ENCODE results near the gene MLLT10. TPM values are rescaled to one million over a fixed set of nuclear protein-coding genes. Genes with fewer than 3 reads are reported as not detected.

MLLT10 gene
- total RNA-seq, 1 donor from 2014 or later, result 43.3 TPM

DNA sequence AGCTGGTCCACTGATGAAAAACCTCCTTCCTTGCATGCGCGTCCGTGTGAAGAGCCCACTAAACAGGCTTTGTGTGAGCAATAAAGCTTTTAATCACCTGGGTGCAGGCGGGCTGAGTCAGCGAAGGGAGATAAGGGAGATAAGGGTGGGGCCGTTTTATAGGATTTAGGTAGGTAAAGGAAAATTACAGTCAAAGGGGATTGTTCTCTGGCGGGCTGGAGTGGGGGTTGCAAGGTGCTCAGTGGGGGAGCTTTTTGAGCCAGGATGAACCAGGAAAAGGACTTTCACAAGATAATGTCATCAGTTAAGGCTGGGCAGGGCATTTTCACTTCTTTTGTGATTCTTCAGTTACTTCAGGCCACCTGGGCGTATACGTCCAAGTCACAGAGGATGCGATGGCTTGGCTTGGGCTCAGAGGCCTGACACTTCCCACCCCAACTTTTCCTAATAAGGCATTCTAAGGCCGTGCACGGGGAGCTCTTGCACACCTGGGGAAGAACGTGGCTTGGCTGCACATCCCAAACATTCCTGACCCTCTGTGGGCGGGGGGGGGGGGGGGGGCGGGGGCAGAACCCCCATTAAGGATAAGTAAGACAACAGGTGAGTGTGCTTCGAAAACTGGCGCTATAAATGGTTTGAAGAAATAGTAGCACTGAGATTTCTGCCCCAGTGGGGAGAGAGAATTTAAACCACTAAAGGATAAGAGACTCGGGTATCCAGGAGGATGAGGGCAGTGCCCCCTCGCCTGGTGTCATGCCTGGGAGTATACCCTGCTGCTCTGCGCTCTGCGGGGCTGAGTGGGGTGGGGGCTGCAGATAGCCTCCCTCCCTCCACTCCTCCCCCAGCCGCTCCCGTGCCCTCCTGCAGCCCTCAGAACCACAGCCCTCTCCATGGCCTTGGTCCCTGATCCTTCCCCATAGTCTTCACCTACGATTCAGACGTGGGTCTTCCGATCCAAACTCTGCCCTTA lies 217.6 kb downstream of the MLLT10 start:
- Histone ChIP-seq H3K9me3 (ENCODE audit: control insufficient read depth in 3 of 3, low read length in 3 of 3) (no peaks in the 10 kb centered on the region), H3K27me3 (ENCODE audit: control insufficient read depth in 3 of 3, insufficient read depth in 3 of 3, low read length in 3 of 3) (no peaks in the 10 kb centered on the region), H3K36me3 (ENCODE audit: control insufficient read depth in 3 of 3, insufficient read depth in 3 of 3, low read length in 3 of 3) (peaks cover 0 to 7% (median 2%) of the 10 kb centered on the region in 3 donors), H3K4me3 (ENCODE audit: low read length in 3 of 3) (no peak overlapping the region), H3K9ac (ENCODE audit: low read depth in 1 of 3, low read length in 3 of 3) (no peak overlapping the region), H3K27ac (ENCODE audit: low read depth, low read length) (no peak overlapping the region), H3K4me1 (ENCODE audit: control insufficient read depth in 3 of 3, insufficient read depth in 3 of 3, low read length in 3 of 3) (no peaks in the 10 kb centered on the region)

DNA sequence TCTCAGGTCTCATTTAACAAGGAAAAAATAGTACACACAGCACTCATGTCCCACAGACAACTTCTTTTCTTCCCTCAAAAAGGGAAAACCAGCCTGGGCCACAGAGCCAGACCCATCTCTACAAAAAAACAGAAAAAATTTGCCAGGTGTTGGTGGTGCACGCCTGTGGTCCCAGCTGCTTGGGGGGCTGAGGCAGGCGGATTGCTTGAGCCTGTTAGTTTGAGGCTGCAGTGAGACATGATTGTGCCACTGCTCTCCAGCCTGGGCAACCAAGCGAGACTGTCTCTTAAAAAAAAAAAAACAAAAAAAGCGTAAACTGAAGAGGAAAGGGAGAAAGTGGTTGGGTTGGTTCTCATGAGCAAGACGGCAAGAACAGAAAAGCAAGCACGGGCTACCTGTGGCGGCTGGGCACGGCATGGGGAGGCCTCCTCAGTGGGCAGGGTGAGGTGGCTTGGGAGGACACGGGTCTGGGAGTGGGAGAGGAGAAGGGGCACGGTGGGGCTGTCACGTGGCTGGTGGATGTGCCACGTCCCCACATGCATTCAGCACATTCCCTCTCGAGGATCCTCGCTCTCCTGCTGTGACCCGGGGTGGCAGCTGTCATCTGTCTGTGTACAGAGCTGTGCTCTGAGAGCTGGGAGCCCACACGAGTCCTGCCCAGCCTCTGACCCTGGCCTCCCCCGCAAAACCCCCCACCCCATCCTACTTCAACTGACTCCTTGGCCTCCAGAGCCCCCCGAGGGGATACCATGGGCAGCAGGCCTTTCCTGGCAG lies 219.7 kb downstream of the MLLT10 start:
- H3K4me3 ChIP-seq (ENCODE audit: low read length in 3 of 3), result no peak overlapping the region
- H3K9me3 ChIP-seq (ENCODE audit: control insufficient read depth in 3 of 3, low read length in 3 of 3), result no peaks in the 10 kb centered on the region
- H3K36me3 ChIP-seq (ENCODE audit: control insufficient read depth in 3 of 3, insufficient read depth in 3 of 3, low read length in 3 of 3), result peaks cover 0 to 10% (median 7%) of the 10 kb centered on the region in 3 donors
- H3K27me3 ChIP-seq (ENCODE audit: control insufficient read depth in 3 of 3, insufficient read depth in 3 of 3, low read length in 3 of 3), result no peaks in the 10 kb centered on the region
- no peak overlapping the region for H3K9ac ChIP-seq (ENCODE audit: low read depth in 1 of 3, low read length in 3 of 3)
- H3K27ac ChIP-seq (ENCODE audit: low read depth, low read length), result no peak overlapping the region
- H3K4me1 ChIP-seq (ENCODE audit: control insufficient read depth in 3 of 3, insufficient read depth in 3 of 3, low read length in 3 of 3), result no peaks in the 10 kb centered on the region

DNA sequence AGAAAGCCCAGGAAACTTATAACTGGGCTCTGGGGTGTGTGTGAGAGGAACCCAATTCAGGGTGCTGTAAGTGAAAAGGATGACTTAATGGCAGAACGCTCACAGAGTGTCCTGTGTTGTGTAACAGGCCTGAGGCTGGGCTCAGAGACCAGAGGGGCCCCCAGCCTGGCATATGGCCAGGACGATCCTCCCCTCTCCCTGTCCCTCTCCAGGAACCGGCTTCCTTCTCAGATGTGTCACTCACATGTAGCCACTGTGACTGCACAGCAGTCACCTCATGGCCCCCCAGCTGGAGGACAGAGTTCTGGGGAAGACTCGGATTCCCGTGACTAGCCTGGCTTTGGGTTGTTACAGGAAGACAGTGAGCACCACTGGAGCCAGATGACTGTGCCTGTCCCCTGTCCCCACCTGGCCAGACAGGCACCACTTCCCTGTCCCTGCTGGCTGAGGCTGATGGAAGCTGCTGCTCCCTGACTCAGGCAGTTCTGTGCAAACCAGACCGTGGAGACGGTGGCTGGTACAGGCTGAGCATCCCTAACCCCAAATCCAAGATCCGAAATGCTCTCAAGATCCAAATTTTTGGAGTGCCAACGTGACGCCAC lies 220.5 kb downstream of the MLLT10 start:
- H3K27me3 ChIP-seq (ENCODE audit: control insufficient read depth in 3 of 3, insufficient read depth in 3 of 3, low read length in 3 of 3), result no peaks in the 10 kb centered on the region
- peaks cover 3 to 16% (median 8%) of the 10 kb centered on the region in 3 donors for H3K36me3 ChIP-seq (ENCODE audit: control insufficient read depth in 3 of 3, insufficient read depth in 3 of 3, low read length in 3 of 3)
- no peaks in the 10 kb centered on the region for H3K9me3 ChIP-seq (ENCODE audit: control insufficient read depth in 3 of 3, low read length in 3 of 3)
- no peak overlapping the region for H3K9ac ChIP-seq (ENCODE audit: low read depth in 1 of 3, low read length in 3 of 3)
- H3K27ac ChIP-seq (ENCODE audit: low read depth, low read length), result no peak overlapping the region
- no peak overlapping the region for H3K4me3 ChIP-seq (ENCODE audit: low read length in 3 of 3)
- no peaks in the 10 kb centered on the region for H3K4me1 ChIP-seq (ENCODE audit: control insufficient read depth in 3 of 3, insufficient read depth in 3 of 3, low read length in 3 of 3)

DNA sequence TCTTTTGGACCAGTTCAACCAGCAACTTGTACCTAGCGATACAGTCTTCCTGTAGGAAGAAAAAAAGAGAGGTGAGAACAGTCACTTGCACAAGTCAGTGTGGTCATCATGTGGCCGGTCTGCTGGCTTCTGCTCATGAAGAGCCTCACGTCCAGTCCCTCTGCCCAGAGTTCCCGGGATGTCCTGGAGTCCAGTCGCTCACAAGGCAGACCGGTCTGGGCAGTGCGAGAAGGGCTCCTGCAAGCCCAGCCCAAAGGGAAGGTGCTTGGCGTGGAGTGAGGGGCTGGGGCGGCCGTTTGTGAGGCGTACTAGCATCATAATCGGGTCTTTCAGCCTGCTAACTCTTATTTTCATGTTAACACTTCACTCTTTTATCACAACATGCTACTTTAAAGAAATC lies 222.7 kb downstream of the MLLT10 start:
- H3K4me3 ChIP-seq (ENCODE audit: low read length in 3 of 3), result no peak overlapping the region
- H3K27ac ChIP-seq (ENCODE audit: low read depth, low read length), result no peak overlapping the region
- H3K9ac ChIP-seq (ENCODE audit: low read depth in 1 of 3, low read length in 3 of 3), result no peak overlapping the region
- H3K36me3 ChIP-seq (ENCODE audit: control insufficient read depth in 3 of 3, insufficient read depth in 3 of 3, low read length in 3 of 3), result peaks cover 3 to 19% (median 8%) of the 10 kb centered on the region in 3 donors
- H3K4me1 ChIP-seq (ENCODE audit: control insufficient read depth in 3 of 3, insufficient read depth in 3 of 3, low read length in 3 of 3), result no peaks in the 10 kb centered on the region
- no peaks in the 10 kb centered on the region for H3K9me3 ChIP-seq (ENCODE audit: control insufficient read depth in 3 of 3, low read length in 3 of 3)
- H3K27me3 ChIP-seq (ENCODE audit: control insufficient read depth in 3 of 3, insufficient read depth in 3 of 3, low read length in 3 of 3), result no peaks in the 10 kb centered on the region

DNA sequence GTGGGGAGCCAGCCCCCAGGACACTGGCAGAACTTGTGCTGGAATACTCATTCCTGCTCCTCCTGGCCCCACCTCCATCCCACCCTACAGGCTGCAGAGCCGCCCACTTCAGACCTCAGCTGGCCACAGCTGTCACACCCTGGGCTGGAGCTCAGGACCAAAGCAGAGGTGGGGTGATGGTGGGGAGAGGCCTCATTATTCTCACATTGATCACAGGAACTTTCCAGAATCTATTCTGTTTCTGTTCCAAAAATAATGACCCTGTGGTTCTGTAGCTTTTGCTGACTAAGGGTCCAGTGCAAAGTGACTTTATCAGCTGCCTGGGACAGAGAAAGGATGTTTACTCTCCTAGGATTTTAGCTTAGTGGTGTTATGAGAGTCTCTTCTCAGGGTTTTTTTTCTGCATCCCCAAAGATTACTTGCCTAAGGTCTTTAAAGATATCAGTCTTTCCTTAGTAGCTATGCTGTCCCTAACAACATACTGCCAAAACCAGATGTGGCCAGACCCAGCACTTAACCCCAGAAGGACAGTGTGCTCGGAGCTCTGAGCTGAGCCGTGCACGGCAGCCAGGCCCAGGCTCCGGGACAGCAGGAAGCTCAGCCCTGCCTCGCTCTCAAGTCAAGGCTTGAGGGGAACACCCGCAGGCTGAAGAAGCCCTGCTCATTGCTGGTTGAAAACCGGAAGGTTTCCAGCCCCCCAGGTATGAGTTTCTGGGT lies 223.3 kb downstream of the MLLT10 start:
- H3K9me3 ChIP-seq (ENCODE audit: control insufficient read depth in 3 of 3, low read length in 3 of 3), result no peaks in the 10 kb centered on the region
- no peak overlapping the region for H3K4me3 ChIP-seq (ENCODE audit: low read length in 3 of 3)
- peaks cover 3 to 19% (median 8%) of the 10 kb centered on the region in 3 donors for H3K36me3 ChIP-seq (ENCODE audit: control insufficient read depth in 3 of 3, insufficient read depth in 3 of 3, low read length in 3 of 3)
- no peaks in the 10 kb centered on the region for H3K4me1 ChIP-seq (ENCODE audit: control insufficient read depth in 3 of 3, insufficient read depth in 3 of 3, low read length in 3 of 3)
- no peaks in the 10 kb centered on the region for H3K27me3 ChIP-seq (ENCODE audit: control insufficient read depth in 3 of 3, insufficient read depth in 3 of 3, low read length in 3 of 3)
- H3K27ac ChIP-seq (ENCODE audit: low read depth, low read length), result no peak overlapping the region
- H3K9ac ChIP-seq (ENCODE audit: low read depth in 1 of 3, low read length in 3 of 3), result no peak overlapping the region

DNA sequence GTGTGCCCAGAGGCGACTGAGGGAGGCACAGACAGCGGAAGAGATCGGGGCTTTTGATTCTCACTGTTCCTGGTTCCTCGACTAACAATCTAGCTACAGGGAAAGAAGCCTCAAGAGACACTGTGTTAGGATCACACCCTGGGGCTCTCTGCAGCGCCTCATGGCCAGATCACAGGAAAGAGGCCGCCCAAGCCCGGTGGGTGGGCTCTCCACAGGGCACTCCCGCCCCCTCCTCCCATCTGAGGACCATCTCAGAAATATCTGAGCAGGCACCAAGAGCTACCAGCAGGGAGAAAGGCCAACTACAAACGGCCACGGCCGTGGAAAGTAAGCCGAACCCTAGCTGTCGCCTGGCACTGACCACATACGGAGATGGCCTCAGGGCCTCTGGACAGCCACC lies 224.2 kb downstream of the MLLT10 start:
- no peak overlapping the region for H3K9ac ChIP-seq (ENCODE audit: low read depth in 1 of 3, low read length in 3 of 3)
- H3K36me3 ChIP-seq (ENCODE audit: control insufficient read depth in 3 of 3, insufficient read depth in 3 of 3, low read length in 3 of 3), result peaks cover 3 to 19% (median 8%) of the 10 kb centered on the region in 3 donors
- H3K27ac ChIP-seq (ENCODE audit: low read depth, low read length), result no peak overlapping the region
- no peak overlapping the region for H3K4me3 ChIP-seq (ENCODE audit: low read length in 3 of 3)
- H3K27me3 ChIP-seq (ENCODE audit: control insufficient read depth in 3 of 3, insufficient read depth in 3 of 3, low read length in 3 of 3), result no peaks in the 10 kb centered on the region
- H3K9me3 ChIP-seq (ENCODE audit: control insufficient read depth in 3 of 3, low read length in 3 of 3), result no peaks in the 10 kb centered on the region
- H3K4me1 ChIP-seq (ENCODE audit: control insufficient read depth in 3 of 3, insufficient read depth in 3 of 3, low read length in 3 of 3), result no peaks in the 10 kb centered on the region

DNA sequence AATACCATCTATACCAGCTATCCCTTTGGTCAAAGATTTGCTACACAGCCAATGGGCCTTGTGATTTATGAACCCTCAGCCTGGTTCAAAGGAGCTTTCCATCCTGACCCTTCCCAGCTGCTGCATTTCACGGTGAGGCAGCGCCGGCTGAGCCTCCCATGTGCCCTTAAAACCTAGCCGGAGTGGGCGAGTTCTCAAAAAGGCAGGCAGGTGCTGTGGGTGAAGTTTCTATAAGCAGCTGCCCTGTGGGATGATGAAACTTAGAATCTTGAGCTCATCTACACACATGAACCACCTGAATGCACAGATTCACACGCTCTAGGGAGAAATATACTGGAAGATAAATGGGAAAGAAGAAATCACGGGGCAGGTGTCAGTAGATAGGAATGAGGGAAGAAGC lies 224.7 kb downstream of the MLLT10 start:
- no peaks in the 10 kb centered on the region for H3K4me1 ChIP-seq (ENCODE audit: control insufficient read depth in 3 of 3, insufficient read depth in 3 of 3, low read length in 3 of 3)
- H3K36me3 ChIP-seq (ENCODE audit: control insufficient read depth in 3 of 3, insufficient read depth in 3 of 3, low read length in 3 of 3), result peaks cover 3 to 20% (median 8%) of the 10 kb centered on the region in 3 donors
- H3K27me3 ChIP-seq (ENCODE audit: control insufficient read depth in 3 of 3, insufficient read depth in 3 of 3, low read length in 3 of 3), result no peaks in the 10 kb centered on the region
- H3K4me3 ChIP-seq (ENCODE audit: low read length in 3 of 3), result no peak overlapping the region
- H3K27ac ChIP-seq (ENCODE audit: low read depth, low read length), result no peak overlapping the region
- H3K9ac ChIP-seq (ENCODE audit: low read depth in 1 of 3, low read length in 3 of 3), result no peak overlapping the region
- H3K9me3 ChIP-seq (ENCODE audit: control insufficient read depth in 3 of 3, low read length in 3 of 3), result no peaks in the 10 kb centered on the region

DNA sequence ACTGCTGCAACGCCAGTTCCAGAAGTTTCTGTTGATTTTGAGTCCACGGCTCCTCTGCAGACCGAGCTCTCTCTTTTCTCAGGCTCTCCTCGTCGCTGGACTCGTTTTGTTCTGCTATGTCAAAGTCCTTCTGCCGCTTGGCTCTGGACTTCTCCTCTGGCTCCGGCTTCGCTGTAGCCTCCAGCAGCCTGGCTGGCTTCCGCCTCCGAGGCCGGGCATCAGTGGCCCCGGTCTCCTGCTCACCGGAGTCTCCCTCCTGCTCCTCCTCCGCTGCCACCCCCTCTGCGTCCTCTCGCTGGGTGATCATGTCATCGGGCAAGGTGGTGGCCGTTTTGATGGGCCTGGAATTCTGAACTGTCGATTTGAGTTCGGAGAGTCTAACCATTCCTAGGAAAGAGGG lies 225.2 kb downstream of the MLLT10 start:
- no peak overlapping the region for H3K9ac ChIP-seq (ENCODE audit: low read depth in 1 of 3, low read length in 3 of 3)
- peaks cover 3 to 21% (median 8%) of the 10 kb centered on the region in 3 donors for H3K36me3 ChIP-seq (ENCODE audit: control insufficient read depth in 3 of 3, insufficient read depth in 3 of 3, low read length in 3 of 3)
- no peaks in the 10 kb centered on the region for H3K27me3 ChIP-seq (ENCODE audit: control insufficient read depth in 3 of 3, insufficient read depth in 3 of 3, low read length in 3 of 3)
- H3K4me1 ChIP-seq (ENCODE audit: control insufficient read depth in 3 of 3, insufficient read depth in 3 of 3, low read length in 3 of 3), result no peaks in the 10 kb centered on the region
- H3K4me3 ChIP-seq (ENCODE audit: low read length in 3 of 3), result no peak overlapping the region
- no peaks in the 10 kb centered on the region for H3K9me3 ChIP-seq (ENCODE audit: control insufficient read depth in 3 of 3, low read length in 3 of 3)
- H3K27ac ChIP-seq (ENCODE audit: low read depth, low read length), result no peak overlapping the region

DNA sequence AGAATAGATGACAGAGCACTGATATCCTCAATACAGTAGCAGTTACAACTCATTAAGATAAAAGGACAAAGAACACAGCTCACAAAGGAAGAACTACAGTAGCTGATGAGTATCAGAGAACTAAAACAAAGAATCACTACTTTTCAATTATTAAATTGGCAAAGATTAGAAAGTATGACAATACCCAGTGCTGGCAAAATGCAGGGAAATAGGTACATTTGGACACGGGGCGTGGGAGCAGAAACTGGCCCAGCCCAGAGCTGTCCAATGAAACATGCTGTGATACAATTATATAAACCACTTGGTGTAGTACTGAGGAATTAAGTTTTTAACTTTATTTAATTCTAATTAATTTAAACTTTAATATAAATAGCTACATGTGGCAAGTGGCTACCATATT lies 226.3 kb downstream of the MLLT10 start:
- no peaks in the 10 kb centered on the region for H3K9me3 ChIP-seq (ENCODE audit: control insufficient read depth in 3 of 3, low read length in 3 of 3)
- H3K27me3 ChIP-seq (ENCODE audit: control insufficient read depth in 3 of 3, insufficient read depth in 3 of 3, low read length in 3 of 3), result no peaks in the 10 kb centered on the region
- peaks cover 3 to 17% (median 5%) of the 10 kb centered on the region in 3 donors for H3K36me3 ChIP-seq (ENCODE audit: control insufficient read depth in 3 of 3, insufficient read depth in 3 of 3, low read length in 3 of 3)
- no peak overlapping the region for H3K4me3 ChIP-seq (ENCODE audit: low read length in 3 of 3)
- no peaks in the 10 kb centered on the region for H3K4me1 ChIP-seq (ENCODE audit: control insufficient read depth in 3 of 3, insufficient read depth in 3 of 3, low read length in 3 of 3)
- no peak overlapping the region for H3K9ac ChIP-seq (ENCODE audit: low read depth in 1 of 3, low read length in 3 of 3)
- H3K27ac ChIP-seq (ENCODE audit: low read depth, low read length), result no peak overlapping the region
